ENCODE measurements around the gene ACCSL.

The ACCSL gene

DNA sequence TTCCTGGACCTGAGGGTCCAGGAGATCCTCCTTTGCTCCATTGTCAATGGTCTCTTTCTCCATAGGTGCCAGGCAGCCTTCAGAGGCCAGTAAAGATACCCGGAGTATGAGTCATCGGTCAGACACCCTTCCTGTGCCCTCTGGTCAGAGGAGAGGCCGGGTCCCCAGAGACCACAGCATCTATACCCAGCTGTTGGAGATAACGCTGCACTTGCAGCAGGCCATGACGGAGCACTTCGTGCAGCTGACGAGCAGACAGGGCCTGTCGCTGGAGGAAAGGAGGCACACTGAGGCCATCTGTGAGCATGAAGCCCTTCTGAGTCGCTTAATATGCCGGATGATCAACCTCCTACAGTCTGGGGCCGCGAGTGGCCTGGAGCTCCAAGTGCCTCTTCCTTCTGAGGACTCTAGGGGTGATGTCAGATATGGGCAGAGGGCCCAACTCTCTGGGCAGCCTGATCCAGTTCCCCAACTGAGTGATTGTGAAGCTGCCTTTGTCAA, at the start of gene ACCSL:
ACCSL (plus strand) TSS at position 51 of the 501 bp plus-strand sequence; CDS start at position 107, 56 bp downstream.
- in situ Hi-C loops (cut with MboI; ENCODE audit: low sequenced_read_pairs), result no loop called here

DNA sequence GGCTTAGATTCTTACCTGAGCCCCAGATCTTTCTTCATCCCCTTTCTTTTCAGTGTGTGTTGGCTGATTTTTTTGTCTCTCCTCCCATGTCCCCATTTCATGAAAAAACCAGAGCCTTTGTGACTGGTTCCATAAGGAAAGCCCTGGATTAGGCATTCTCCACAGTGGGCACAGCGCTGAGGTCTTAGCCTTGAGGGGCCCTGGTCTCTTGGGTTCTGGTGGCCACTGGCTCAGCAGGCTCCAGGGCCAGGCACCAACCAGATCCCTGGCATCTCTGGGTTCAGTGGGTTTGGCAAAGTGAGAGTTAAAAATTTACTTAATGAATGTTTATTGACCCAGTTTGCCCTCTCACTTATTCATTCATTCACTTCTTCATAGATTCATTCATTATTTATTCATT, 49.5 kb upstream of the ACCSL start:
- in situ Hi-C loops (cut with MboI; ENCODE audit: low sequenced_read_pairs), result no loop called here

DNA sequence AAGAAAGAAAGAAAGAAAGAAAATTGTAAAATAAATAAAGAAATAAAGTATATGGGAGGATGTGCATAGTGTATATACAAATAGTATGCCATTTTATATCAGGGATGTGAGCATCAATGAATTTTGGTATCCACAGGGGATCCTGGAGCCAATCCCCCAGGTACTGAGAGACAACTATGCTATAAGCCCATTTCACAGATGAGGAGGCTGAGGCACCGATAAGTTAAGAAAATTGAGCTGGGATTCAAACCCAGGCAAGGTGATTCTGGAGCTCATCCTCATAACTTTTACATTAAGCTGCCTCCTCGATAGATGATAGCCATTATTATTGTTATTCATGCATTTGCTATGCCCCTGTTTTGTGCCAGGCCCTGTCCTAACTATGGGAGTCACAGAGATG, 47.0 kb upstream of the ACCSL start:
- in situ Hi-C loops (cut with MboI; ENCODE audit: low sequenced_read_pairs), result no loop called here

DNA sequence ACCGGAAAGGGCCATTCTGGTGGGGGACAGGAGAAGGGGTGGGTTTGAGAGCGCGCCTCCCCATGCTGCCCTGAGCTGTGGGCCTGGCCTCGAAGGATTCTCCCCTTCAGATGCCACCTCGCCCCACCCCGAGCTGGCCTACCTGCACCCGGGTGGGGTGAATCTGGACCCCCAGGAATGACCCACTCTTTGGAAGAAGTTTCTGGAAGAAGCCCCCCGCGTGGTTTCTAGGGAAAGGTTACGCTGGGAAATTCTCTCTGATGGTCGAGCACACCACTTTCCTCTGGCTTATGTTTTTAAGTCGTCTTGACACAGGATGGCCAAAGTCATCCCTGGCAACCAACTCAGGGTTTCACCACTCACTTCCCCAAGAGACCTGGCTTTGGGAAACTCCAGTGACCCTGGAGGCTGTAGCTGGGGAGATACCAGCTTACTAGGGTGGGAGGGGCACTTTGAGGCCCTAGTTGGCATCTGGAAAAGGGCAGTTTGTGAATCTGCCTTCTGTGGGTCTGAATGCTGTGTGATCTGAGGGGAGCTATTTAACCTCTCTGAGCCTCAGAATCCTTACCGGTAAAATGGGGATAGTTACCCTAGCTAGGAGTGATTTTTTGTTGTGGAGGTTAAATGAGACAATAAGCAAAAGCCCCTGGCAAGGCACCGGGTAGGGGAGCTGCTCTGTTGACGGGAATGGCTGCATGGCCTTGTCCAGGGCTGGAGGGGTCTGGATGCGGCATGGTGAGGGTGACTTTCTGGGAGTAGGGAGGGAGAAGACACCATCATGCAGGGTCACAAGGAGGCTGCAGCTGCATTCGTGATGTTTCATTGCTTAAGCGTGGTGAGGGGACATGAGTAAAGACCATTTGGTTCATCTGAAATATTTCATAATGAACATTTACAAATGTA, 45.3 kb upstream of the ACCSL start:
- in situ Hi-C loops (cut with MboI; ENCODE audit: low sequenced_read_pairs), result no loop called here

DNA sequence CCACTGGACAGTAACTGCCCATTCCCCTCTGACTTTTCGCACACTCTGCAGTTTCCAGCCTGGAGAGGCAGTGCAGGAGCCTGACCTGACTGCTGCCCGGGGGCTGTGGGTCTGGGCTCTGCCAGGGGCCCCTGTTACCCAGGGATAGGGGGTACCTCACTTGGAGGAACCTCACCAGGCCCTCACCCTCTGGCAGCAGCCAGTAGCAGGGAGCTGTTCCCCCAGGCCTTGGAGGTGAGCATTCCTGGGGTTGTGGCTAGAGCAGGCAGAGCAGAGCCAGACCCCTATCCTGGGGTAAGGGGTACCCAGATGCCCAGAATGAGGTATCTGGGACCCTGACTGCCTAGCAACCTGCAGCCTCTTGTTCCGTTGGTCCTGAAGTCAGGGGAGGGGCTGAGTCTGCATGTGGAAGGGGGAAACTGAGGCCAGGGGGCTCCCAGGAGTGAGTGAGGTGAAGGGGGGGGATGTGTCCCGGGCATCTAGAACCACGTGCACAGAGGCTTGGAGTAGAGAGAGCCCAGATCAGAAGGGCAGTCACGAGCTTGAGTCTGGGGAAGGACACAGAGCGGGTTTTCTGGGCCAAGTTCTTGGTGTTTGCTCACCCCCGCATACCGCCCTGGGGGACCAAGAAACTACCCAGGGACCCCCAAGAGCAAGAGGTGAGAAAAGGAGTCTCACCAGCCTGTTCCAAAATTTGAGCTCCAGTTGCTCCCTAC, 43.9 kb upstream of the ACCSL start:
- in situ Hi-C loops (cut with MboI; ENCODE audit: low sequenced_read_pairs), result no loop called here

DNA sequence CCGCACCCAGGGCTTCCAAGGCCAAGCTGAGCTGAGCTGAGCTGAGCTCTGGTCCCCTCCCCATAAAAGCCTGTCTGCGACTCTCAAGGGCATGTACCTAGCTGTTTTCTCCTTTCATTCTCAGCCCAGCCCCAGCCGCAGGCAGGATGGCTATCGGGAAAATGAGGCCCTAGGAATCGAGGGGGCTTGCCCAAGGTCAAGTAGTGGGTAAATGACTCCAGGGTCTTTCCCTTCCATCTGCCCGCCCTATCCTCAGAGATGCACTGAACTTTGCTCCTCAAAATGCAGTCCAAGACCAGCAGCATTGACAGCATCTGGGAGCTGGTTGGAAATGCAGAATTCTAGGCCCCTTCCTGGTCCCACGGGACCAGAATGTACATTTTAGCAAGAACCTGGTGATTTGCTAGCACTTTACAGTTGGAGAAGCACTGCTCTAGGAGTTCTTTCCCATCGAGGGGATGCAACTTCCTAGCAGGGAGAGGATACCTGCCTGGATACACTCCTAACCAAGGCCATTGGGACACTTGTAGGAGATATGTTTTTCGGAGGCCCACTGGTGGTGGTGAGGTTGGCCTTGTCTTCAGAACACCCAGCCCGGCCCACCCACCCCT, 43.2 kb upstream of the ACCSL start:
- in situ Hi-C loops (cut with MboI; ENCODE audit: low sequenced_read_pairs), result no loop called here

DNA sequence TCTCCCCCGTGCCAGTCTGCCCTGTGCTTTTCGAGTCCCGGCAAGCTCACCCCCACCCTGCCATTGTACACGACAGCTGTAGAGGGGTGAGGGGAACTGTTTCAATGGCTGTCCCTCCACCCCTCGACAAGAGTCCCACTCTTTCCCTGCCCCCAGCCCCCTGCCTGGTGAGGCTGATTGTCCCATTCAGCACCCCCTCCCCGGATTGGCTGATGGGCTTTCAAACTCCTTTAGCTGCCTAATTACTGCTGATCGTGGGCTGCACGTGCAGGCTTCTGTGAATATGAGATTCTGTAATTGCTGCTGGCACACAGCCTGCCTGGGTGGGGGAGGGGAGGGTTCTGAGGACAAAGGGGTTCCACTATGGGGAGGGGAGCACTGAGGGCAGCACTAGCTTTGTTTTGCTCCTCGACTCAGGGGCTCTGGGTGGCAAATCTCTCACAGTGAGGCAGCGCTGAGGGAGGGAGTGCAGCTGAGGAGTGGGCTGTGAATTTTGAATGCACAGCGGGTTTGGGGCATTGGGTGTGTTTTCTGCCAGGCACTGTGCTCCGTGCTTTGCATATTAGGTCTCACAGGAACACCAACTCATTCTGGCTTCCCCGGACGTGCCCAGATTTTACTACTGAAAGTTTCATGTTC, 42.6 kb upstream of the ACCSL start:
- in situ Hi-C loops (cut with MboI; ENCODE audit: low sequenced_read_pairs), result no loop called here

DNA sequence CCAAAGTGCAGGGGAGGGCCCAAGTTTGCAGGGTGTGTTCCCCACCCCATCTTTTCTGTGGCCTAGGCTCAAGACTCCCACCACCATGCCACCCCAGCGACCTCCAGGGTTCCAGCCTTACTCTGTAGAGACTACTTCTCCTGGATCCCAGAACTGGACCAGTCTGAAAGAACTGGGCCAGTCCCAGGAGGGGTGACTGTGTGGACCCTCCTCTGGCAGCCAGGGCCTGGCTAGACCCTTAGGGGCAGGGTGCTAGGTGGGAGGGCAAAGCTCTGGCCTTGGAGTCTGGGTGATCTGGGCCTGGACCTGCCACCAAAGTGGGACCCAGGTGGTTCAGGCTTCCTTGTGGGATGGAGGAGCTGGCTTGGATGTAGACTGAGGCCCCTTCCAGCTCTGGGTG, 41.8 kb upstream of the ACCSL start:
- in situ Hi-C loops (cut with MboI; ENCODE audit: low sequenced_read_pairs), result no loop called here

DNA sequence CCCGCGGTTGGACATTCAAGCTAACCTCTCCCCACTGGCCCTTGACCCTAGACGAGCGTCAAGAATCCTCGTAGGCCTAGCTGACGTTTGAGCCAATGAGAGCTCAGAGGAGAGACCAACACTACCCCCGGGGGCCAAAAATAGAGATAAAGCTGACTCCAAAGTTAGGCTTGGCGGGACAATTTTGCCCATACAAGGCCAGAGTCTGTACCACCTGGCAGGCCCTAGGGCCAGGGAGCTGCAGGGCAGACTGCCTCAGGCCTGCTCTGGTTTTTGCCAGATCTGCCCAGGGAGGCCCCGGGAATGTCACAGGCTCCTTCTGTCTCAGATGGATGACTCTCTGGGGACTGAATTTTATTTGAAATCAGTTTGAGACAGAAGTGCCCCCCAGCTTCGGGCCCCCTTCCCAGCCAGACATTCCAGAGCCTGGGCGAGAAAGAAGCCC, 40.8 kb upstream of the ACCSL start:
- in situ Hi-C loops (cut with MboI; ENCODE audit: low sequenced_read_pairs), result no loop called here

DNA sequence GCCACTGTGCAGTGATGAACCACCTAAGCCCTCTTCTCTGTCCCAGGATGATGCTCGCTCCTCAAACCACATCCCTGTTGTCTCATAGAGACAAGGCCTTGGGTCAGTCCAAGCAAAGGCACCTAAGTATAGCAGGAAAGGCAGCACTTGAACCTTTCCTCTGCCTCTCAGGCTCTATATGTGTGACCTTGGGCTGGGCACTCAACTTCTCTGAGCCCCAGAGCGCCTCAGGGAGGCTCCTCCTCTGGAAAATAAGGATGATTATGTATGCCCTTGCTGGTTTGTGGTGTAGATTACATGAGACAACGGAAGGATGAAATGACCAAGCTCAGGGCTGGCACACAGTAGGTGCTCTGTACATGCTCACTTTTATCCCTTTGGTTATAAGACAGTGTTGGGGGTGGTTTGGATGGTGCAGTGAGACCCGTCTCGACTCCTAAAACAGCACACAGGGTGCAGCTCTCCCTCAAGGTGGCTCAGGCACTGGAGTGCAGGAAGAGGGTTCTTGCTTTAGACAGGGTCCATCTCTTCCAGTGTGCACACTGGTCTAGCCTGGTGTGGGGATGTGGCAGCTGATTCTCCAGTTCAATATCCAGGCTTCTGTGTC, 40.2 kb upstream of the ACCSL start:
- in situ Hi-C loops (cut with MboI; ENCODE audit: low sequenced_read_pairs), result no loop called here

DNA sequence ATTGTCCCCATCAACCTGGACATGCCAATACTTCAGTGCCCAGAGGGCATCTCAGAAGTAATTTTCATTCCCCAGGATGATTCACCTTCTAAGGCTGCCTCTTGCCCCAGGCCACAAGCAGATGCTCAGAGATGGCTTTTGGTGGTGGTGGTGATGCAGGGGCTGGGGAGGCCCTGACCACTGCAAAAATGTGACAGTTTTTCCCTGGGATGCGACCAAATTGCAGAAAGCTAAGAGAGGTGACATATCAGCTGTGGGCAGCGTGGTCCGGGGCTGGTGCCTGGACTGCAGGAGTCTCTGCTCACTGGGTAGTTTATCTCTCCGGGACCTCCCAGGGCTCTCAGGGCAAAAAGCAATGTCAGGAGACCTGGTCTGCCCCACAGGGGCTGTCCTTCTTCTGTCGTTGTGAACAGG, 39.7 kb upstream of the ACCSL start:
- in situ Hi-C loops (cut with MboI; ENCODE audit: low sequenced_read_pairs), result no loop called here

DNA sequence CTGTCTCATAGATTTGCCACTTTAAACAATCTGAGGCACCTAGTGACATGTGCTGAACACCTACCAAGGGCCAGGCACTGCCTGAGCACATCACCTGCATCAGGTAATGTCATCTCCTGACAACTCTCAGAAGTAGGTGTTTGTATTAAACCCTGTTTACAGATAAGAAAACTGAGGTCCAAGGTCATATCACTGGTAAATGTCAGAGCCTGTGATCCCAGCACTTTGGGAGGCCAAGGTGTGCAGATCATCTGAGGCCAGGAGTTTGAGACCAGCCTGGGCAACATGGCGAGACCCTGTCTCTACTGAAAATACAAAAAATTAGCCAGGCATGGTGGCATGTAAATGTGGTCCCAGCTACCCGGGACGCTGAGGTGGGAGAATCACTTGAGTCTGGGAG, 39.1 kb upstream of the ACCSL start:
- in situ Hi-C loops (cut with MboI; ENCODE audit: low sequenced_read_pairs), result no loop called here

DNA sequence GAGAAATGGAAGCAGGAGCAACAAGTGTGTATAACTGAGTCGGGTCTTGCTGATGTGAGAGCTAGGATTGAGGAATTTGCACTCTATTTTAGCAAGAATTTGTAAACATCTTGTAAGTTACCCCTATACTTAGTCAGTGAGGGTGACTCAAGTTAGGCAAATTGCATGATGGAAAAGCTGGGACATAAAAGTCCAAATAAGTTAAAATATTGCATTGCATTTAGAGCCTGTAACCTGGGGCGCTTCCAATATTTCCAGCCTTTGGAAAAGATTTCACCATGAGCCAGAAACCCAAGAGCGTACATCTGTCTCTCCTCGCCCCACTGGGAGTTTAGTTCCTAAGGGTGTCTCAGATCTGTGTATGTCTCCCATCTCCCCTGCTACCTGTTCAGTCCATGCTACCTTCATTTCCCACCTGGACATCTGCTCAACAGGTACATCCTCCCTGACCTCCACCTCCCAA, 37.0 kb upstream of the ACCSL start:
- in situ Hi-C loops (cut with MboI; ENCODE audit: low sequenced_read_pairs), result no loop called here

DNA sequence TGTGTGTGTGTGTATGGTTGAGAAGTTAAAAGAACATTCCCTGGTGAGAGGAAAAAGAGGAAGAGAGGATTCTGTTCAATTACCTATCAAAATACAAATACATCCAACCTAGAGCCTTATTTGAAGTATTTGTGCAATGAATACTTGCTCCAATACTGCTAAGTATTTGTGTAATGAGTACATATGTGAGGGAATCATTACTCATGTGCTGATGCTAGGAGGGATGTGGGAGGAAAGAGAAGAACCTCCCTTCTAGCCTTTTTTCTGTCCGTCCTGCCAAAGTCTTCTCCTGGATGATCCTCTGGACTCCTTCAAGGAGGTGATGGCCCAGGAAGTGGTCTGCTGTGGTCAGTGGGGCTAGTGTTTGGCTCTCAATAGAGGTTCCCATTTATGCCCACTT, 36.0 kb upstream of the ACCSL start:
- in situ Hi-C loops (cut with MboI; ENCODE audit: low sequenced_read_pairs), result no loop called here

DNA sequence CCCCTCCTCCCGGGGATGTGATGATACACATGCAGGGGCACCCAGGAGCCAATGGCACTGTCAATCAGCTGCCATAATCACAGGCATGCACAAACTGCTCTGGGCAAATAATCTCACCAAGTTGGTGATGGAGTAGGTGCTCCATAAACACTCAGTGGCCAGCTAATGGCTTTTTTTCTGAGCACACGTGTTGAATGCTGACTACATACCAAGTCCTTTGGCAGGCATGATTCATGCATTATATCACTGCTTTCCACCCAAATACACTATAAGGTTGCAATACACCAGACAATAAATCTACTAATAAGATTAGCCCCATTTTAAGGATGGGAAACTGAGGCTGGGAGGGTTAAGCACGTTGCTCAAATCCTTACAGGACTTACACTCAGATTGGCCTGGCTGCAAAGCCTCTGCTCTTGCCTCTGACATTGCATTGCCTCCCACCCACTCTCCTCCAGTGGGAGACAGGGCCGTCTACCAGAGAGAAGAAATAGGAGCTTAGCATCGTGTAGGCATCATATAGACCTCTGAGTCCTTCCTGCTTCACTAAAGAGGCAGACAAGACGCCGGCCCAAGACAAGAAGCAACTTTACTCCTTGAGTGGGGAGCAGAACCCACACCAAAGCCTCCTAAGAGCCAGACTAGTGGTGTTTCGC, 32.7 kb upstream of the ACCSL start:
- in situ Hi-C loops (cut with MboI; ENCODE audit: low sequenced_read_pairs), result no loop called here

DNA sequence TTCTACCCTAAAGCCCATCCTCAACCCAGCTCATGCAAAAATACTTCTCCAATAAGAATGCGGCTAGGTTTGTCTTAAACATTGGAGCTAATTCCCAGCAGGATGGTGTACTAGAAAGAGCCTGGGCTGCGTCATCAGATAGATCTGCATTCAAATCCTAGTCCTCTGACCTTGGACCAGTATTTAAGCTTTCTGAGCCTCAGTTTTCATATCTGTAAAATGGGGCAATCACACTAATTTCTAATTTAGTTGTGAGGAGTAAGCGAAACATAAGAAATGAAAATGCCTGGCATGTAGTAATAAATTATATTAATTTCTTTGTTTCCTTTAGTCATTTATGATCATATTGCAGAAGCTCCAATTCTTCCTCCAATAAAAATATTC, 32.2 kb upstream of the ACCSL start:
- in situ Hi-C loops (cut with MboI; ENCODE audit: low sequenced_read_pairs), result no loop called here

DNA sequence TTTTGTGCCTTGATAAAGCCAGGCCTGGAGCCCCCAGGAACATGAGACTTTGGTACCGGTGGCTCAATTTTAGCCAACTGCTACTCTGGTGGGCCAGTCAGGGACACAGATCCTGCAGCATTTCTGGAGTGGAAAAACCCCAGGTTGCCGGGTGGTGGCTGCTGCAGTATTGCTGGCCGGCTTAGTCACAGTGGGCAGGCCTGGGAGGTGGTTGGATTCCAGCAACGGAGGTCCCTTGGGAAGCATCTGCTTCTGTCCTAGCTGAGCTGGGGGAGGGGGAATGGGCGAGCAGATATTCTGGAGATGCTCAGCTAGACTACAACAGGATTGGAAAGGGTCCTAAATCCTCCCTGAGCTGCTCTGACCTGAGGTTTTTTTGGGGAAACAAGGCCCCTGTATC, 31.6 kb upstream of the ACCSL start:
- in situ Hi-C loops (cut with MboI; ENCODE audit: low sequenced_read_pairs), result no loop called here

DNA sequence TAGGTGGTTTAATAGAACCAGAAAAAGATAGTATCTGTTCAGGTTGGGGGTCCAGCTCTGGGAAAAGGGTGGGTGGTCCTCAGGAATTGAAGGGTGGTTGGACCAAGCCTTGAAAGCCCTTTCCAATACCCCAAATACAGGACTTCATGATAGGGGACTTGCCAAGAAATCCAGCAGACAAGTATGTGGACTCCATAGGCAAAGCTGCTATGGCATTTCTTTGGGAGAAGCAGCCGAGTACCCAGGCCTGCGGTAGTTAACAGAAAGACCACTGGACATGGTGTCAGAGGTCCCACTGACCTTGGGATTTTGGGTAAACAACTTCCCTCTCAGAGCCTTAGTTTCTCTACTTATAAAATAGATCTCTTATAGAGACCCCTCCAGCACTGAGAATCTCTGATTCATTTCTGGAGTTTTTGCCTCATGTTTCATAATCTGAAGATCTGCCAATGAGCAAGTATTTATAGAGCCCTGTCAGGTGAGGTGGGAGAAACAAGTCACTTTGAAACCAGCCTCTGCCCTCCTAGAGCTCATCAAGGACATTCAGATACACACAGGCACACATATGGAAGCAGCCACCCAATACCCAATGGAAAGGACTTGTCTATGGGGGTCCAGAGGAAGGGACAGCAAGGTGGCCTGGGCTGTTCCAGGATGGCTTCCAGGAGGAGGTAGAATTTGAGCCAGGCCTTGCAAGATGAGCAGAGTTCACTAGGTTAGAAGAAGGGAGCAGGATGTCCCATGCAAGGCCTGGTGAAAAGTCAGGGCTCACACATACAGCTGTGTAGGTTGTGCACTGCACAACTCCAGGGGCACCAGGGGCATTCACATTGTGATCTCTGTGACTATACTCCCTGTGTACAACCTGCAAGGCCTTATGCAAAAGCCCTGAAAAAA, 31.0 kb upstream of the ACCSL start:
- in situ Hi-C loops (cut with MboI; ENCODE audit: low sequenced_read_pairs), result no loop called here

Data from HL-60/S4 (cell line).